ENCODE results near the gene TTLL11. TPM values are rescaled to one million over a fixed set of nuclear protein-coding genes. Genes with fewer than 3 reads are reported as not detected.
"Not testable (repeated sequence)": the region's sequence is repeated elsewhere in the genome, so short reads cannot be mapped to it uniquely, and the experiment has no call there.

The TTLL11 gene
- total RNA-seq, 6 experiments from 2014 or later = 3.2 to 5.2 (median 4.1) TPM

GRCh38 chr9:121798941-121799340, 294.2 kb downstream of the TTLL11 start:
- DNase-seq (no peak), ATAC-seq (no peak)
- WGBS (ENCODE audit: insufficient coverage, low coverage, low lambda C conversion rate, missing lambda C conversion rate) = 54% methylated on average over 4 of the region's 5 CpGs

GRCh38 chr9:121797081-121797480, 296.0 kb downstream of the TTLL11 start:
- Histone ChIP-seq H3K27ac (no peak overlapping the region), H3K9me3 (no peaks in the 10 kb centered on the region), H3K4me1 (no peaks in the 10 kb centered on the region), H3K36me3 (no peaks in the 10 kb centered on the region), H3K27me3 (no peaks in the 10 kb centered on the region), H3K4me3 (no peak overlapping the region)
- ATAC-seq (no peak), DNase-seq (no peak)
- intact Hi-C loops (cut with DNase I) = no loop called here
- TF ChIP-seq, protein P1, sequence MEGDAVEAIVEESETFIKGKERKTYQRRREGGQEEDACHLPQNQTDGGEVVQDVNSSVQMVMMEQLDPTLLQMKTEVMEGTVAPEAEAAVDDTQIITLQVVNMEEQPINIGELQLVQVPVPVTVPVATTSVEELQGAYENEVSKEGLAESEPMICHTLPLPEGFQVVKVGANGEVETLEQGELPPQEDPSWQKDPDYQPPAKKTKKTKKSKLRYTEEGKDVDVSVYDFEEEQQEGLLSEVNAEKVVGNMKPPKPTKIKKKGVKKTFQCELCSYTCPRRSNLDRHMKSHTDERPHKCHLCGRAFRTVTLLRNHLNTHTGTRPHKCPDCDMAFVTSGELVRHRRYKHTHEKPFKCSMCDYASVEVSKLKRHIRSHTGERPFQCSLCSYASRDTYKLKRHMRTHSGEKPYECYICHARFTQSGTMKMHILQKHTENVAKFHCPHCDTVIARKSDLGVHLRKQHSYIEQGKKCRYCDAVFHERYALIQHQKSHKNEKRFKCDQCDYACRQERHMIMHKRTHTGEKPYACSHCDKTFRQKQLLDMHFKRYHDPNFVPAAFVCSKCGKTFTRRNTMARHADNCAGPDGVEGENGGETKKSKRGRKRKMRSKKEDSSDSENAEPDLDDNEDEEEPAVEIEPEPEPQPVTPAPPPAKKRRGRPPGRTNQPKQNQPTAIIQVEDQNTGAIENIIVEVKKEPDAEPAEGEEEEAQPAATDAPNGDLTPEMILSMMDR (IDR thresholded peaks at IDR 0.05) = no peak
- TF ChIP-seq POLR2A (IDR thresholded peaks at IDR 0.05) = no peak
- 60% methylated on average over 2 of the region's 2 CpGs for WGBS (ENCODE audit: insufficient coverage, low coverage, low lambda C conversion rate, missing lambda C conversion rate)

More at GRCh38 chr9:121798941-121799340, 294.2 kb downstream of the TTLL11 start:
- no peaks in the 10 kb centered on the region for H3K27me3 ChIP-seq
- H3K36me3 ChIP-seq = no peaks in the 10 kb centered on the region
- intact Hi-C loops (cut with DNase I) = no loop called here
- H3K27ac ChIP-seq = no peak overlapping the region
- no peak overlapping the region for H3K4me3 ChIP-seq
- no peak for TF ChIP-seq POLR2A (IDR thresholded peaks at IDR 0.05)
- TF ChIP-seq, protein P1 (IDR thresholded peaks at IDR 0.05) = no peak
- no peaks in the 10 kb centered on the region for H3K9me3 ChIP-seq
- no peaks in the 10 kb centered on the region for H3K4me1 ChIP-seq

GRCh38 chr9:121794334-121794733, 298.8 kb downstream of the TTLL11 start:
- H3K4me3 ChIP-seq; H3K27me3 ChIP-seq; H3K27ac ChIP-seq; H3K36me3 ChIP-seq; H3K4me1 ChIP-seq; DNase-seq; ATAC-seq; intact Hi-C loops (cut with DNase I); H3K9me3 ChIP-seq: not testable (repeated sequence)
- 84% methylated on average over 5 of the region's 6 CpGs for WGBS (ENCODE audit: insufficient coverage, low coverage, low lambda C conversion rate, missing lambda C conversion rate)

GRCh38 chr9:121792476-121792875, 300.6 kb downstream of the TTLL11 start:
- H3K36me3 ChIP-seq; H3K9me3 ChIP-seq; H3K4me1 ChIP-seq; H3K27me3 ChIP-seq; intact Hi-C loops (cut with DNase I); H3K27ac ChIP-seq; ATAC-seq; DNase-seq; H3K4me3 ChIP-seq: not testable (repeated sequence)
- WGBS (ENCODE audit: insufficient coverage, low coverage, low lambda C conversion rate, missing lambda C conversion rate) = 94% methylated on average over 7 of the region's 10 CpGs

GRCh38 chr9:121790841-121791240, 302.3 kb downstream of the TTLL11 start:
- Histone ChIP-seq H3K27me3 (no peaks in the 10 kb centered on the region), H3K9me3 (no peaks in the 10 kb centered on the region), H3K4me1 (no peaks in the 10 kb centered on the region), H3K27ac (no peak overlapping the region), H3K36me3 (no peaks in the 10 kb centered on the region), H3K4me3 (no peak overlapping the region)
- no peak for DNase-seq
- WGBS (ENCODE audit: insufficient coverage, low coverage, low lambda C conversion rate, missing lambda C conversion rate) = 90% methylated on average over 2 of the region's 14 CpGs
- TF ChIP-seq POLR2A (IDR thresholded peaks at IDR 0.05) = no peak
- TF ChIP-seq, protein P1 (IDR thresholded peaks at IDR 0.05) = no peak
- intact Hi-C loops (cut with DNase I) = no loop called here
- ATAC-seq = no peak

Data from right lobe of liver (tissue), 6 donors.